PFSK-1 (cell line): Measurements from ENCODE around the gene SLC13A3.

Experiments
- FOXP2 ChIP-seq: optimal IDR thresholded peaks from 2 replicates; pipeline ENCODE3; 2011; ENCODE audit warnings: borderline replicate concordance, control low read depth, inconsistent platforms; ENCODE audit not compliant: insufficient read depth; ENCODE audit errors: extremely low read length, extremely low read depth
- POLR2AphosphoS5 ChIP-seq: IDR thresholded peaks from 2 replicates; pipeline ENCODE4 v1.6.1; 2012; ENCODE audit warnings: low read depth, mild to moderate bottlenecking, control low read depth, low read length, moderate library complexity
- SIN3A ChIP-seq: IDR thresholded peaks from 2 replicates; pipeline ENCODE4 v1.6.1; 2012; ENCODE audit warnings: mild to moderate bottlenecking, low read length, moderate library complexity, borderline replicate concordance; ENCODE audit not compliant: insufficient read depth
- TAF1 ChIP-seq: IDR thresholded peaks from 2 replicates; pipeline ENCODE4 v1.6.1; 2012; ENCODE audit warnings: low read length, control low read depth, borderline replicate concordance; ENCODE audit not compliant: insufficient read depth
- TF ChIP-seq, protein P1 (sequence below), 2 experiments: IDR thresholded peaks; 2 replicates each; pipeline versions ENCODE4 v1.6.1 to v1.8.0; 2011 to 2012; ENCODE audit warnings: low read depth in 2 of 2, low read length in 2 of 2, control low read depth in 1 of 2, inconsistent platforms in 1 of 2, mild to moderate bottlenecking in 1 of 2, moderate library complexity in 1 of 2; ENCODE audit not compliant: insufficient read depth in 1 of 2

SLC13A3 gene

DNA sequence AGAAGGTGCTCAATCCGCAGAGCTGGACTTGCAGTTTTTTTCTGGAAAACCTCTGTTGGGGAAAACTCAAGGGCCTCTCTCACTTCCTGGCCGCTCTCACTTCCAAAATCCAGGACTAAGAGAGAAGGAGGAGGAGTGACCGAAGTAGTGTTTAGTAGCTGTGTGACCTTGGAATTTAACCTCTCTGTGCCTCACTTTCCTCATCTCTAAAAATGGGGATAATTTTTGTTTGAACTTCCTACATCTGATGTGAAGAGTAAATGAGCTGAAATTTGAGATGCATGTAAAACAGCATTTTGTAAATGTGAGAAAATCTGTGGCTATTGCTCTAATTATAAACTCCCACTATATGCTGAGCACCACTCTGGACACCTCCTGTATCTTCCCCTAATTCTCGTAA, 5.1 kb downstream of the SLC13A3 start:
- TF ChIP-seq SIN3A (no peak), POLR2AphosphoS5 (no peak), TAF1 (no peak), FOXP2 (no peak)
- TF ChIP-seq, protein P1, sequence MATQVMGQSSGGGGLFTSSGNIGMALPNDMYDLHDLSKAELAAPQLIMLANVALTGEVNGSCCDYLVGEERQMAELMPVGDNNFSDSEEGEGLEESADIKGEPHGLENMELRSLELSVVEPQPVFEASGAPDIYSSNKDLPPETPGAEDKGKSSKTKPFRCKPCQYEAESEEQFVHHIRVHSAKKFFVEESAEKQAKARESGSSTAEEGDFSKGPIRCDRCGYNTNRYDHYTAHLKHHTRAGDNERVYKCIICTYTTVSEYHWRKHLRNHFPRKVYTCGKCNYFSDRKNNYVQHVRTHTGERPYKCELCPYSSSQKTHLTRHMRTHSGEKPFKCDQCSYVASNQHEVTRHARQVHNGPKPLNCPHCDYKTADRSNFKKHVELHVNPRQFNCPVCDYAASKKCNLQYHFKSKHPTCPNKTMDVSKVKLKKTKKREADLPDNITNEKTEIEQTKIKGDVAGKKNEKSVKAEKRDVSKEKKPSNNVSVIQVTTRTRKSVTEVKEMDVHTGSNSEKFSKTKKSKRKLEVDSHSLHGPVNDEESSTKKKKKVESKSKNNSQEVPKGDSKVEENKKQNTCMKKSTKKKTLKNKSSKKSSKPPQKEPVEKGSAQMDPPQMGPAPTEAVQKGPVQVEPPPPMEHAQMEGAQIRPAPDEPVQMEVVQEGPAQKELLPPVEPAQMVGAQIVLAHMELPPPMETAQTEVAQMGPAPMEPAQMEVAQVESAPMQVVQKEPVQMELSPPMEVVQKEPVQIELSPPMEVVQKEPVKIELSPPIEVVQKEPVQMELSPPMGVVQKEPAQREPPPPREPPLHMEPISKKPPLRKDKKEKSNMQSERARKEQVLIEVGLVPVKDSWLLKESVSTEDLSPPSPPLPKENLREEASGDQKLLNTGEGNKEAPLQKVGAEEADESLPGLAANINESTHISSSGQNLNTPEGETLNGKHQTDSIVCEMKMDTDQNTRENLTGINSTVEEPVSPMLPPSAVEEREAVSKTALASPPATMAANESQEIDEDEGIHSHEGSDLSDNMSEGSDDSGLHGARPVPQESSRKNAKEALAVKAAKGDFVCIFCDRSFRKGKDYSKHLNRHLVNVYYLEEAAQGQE (IDR thresholded peaks at IDR 0.05; ENCODE audit: insufficient read depth in 1 of 2, low read depth in 2 of 2, low read length in 2 of 2), result no peak

DNA sequence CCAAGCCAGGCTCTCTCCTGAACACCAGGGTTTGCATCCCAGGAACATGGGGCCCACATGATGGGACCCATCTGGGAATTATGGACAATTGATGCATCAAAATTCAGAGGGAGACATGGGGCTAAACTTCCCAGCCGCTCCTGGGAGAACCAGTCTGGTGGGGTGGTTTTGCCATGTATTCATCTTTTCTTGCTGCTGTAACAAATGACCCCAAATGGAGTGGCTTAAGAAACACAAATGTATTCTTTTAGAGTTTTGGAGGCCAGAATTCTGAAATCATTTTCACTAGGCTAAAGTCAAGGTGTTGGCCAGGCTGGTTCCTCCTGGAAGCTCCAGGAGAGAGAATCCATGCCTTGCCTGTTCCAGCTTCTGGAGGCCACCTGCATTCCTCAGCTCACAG, 6.5 kb downstream of the SLC13A3 start:
- no peak for TF ChIP-seq TAF1

DNA sequence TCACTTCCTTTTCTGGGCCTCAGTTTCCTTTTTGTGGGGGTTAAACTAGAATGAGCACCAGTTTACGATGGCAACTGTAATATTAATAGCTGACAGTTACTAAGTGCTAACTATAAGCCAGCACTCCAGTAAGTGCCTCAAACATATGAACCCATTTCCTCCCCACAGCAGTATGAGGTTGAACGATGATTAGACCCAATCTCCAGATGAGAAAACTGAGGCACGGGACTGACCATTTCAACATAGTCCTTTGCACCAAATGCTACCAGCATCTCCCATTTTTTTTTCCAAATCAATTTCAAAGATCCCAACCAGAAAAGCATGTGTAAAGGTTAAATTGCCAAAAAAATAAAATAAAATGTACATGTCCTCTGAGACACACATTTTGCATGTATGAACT, 7.1 kb downstream of the SLC13A3 start:
- TF ChIP-seq, protein P1 (IDR thresholded peaks at IDR 0.05; ENCODE audit: insufficient read depth in 1 of 2, low read depth in 2 of 2, low read length in 2 of 2), result no peak
- TF ChIP-seq SIN3A (no peak), TAF1 (no peak), FOXP2 (no peak), POLR2AphosphoS5 (no peak)

DNA sequence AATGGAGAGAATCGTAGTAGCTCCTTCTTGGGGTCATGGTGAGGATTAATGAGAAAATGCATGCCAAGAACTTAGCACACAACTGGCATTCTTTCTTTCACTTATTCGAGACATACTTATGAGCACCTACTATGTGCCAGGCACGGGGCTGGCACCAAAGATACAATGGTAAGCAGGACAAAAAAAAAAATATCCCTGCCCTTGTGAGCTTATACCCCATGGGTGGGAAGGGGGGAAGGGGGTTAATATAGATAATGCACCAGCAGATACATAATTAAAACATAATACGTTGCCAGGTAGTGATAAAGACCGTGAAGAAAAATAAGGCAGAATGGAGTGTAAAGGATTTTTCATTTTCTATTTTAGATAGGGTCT, 8.3 kb downstream of the SLC13A3 start:
- TF ChIP-seq POLR2AphosphoS5, result no peak
- TF ChIP-seq, protein P1 (IDR thresholded peaks at IDR 0.05; ENCODE audit: insufficient read depth in 1 of 2, low read depth in 2 of 2, low read length in 2 of 2), result no peak
- TF ChIP-seq TAF1, result no peak
- TF ChIP-seq FOXP2, result no peak
- TF ChIP-seq SIN3A, result no peak

DNA sequence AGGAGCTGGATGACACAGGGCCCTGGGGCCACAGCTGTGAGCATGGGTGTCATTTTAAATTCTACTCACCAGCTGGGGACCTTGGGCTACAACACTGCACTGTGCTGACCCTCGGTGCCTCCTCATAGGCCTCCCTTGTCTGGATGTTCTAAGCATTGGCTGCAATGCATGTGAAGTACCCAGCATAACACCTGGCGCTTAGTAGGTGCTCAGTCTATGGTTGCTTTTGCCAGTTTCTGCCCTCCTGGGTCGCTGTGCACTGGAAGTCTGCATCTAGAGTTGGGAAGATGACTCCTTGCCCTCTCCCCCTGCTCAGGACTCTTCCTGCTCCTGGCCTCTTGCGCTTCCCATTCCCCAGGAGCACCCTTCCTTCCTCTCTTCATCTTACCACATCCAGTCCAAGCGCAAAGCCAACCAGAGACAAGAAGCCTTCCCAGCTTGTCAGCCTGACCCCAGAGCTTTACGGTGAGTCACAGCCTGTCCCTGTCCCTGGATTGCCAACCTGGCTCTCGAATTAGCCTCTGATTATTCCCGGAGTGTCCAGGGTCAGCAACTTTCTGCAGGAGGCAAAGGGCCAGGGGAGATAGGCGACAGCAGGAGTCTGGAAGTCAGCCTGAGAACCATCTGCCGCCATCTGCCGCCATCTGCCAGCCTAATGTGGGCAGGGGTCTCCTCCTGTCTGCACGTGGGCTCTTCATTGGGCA, 8.8 kb downstream of the SLC13A3 start:
- TF ChIP-seq SIN3A (no peak), TAF1 (no peak), POLR2AphosphoS5 (no peak), FOXP2 (no peak)
- TF ChIP-seq, protein P1 (IDR thresholded peaks at IDR 0.05; ENCODE audit: insufficient read depth in 1 of 2, low read depth in 2 of 2, low read length in 2 of 2), result no peak
